Mammary epithelial cell (primary cell): ENCODE results near the gene GTF3C2.

Experiments used
- CTCF ChIP-seq, 2 donors: IDR thresholded peaks in 1 of 2; conservative IDR thresholded peaks in 1 of 2; 2 replicates each; pipeline ENCODE4 v1.5.1; 2011 to 2012; ENCODE audit warnings: inconsistent platforms in 2 of 2, low read length in 2 of 2, mild to moderate bottlenecking in 2 of 2, control low read depth in 1 of 2, low read depth in 1 of 2; ENCODE audit not compliant: insufficient read depth in 1 of 2; ENCODE audit errors: extremely low read depth in 1 of 2
- EZH2 ChIP-seq: IDR thresholded peaks from 2 replicates; pipeline ENCODE4 v1.6.1; 2012; ENCODE audit warnings: low read length, inconsistent platforms, borderline replicate concordance

GRCh38 chr2:27323596-27324285, 32.8 kb downstream of the GTF3C2 start:
- TF ChIP-seq CTCF (conservative IDR thresholded peaks at IDR 0.05 in 1 of 2, IDR thresholded peaks at IDR 0.05 in 1 of 2; ENCODE audit: extremely low read depth in 1 of 2, insufficient read depth in 1 of 2, low read depth in 1 of 2, low read length in 2 of 2) (no peak), EZH2 (no peak)
